HCT116 (cell line): ENCODE data around the gene SLC41A3.

Experiments
- CEBPB ChIP-seq: IDR thresholded peaks from 2 replicates; pipeline ENCODE4 v1.6.1; 2012; ENCODE audit warnings: low read depth
- EGR1 ChIP-seq: IDR thresholded peaks from 2 replicates; pipeline ENCODE4 v1.6.1; 2012; ENCODE audit warnings: low read depth
- ELF1 ChIP-seq: IDR thresholded peaks from 2 replicates; pipeline ENCODE4 v1.6.1; 2012; ENCODE audit warnings: low read depth, borderline replicate concordance
- FOSL1 ChIP-seq: IDR thresholded peaks from 2 replicates; pipeline ENCODE4 v1.6.1; 2012; ENCODE audit warnings: low read depth
- POLR2A ChIP-seq: IDR thresholded peaks from 2 replicates; pipeline ENCODE4 v1.7.0; 2011; ENCODE audit warnings: borderline replicate concordance; ENCODE audit not compliant: insufficient read depth, insufficient read length; ENCODE audit errors: extremely low read depth
- POLR2AphosphoS5 ChIP-seq: IDR thresholded peaks from 2 replicates; pipeline ENCODE4 v1.6.1; 2011; ENCODE audit warnings: mild to moderate bottlenecking, low read depth, low read length, moderate library complexity
- ZNF274 ChIP-seq: fragments of 200-500 bp; sonication (Bioruptor generic); IDR thresholded peaks from 2 replicates; pipeline ENCODE4 v1.6.1; 2014; ENCODE audit warnings: mild to moderate bottlenecking, low read depth, low read length, inconsistent platforms
- TF ChIP-seq, protein P1 (sequence below), 3 experiments: fragments of 200-600 bp in 1 of 3; sonication (generic) in 1 of 3; IDR thresholded peaks in 2 of 3; conservative IDR thresholded peaks in 1 of 3; 2 replicates each; pipeline ENCODE4 v1.5.1; 2012 to 2017; ENCODE audit warnings: low read depth in 2 of 3, low read length in 2 of 3, antibody characterized with exemption in 1 of 3, borderline replicate concordance in 1 of 3, control low read depth in 1 of 3, mild to moderate bottlenecking in 1 of 3, mixed read lengths in 1 of 3, mixed run types in 1 of 3, moderate library complexity in 1 of 3; ENCODE audit not compliant: insufficient read depth in 1 of 3
- TF ChIP-seq, protein P2 (sequence below): IDR thresholded peaks from 2 replicates; pipeline ENCODE4 v1.6.1; 2012; ENCODE audit warnings: low read depth
- TF ChIP-seq, protein P3 (sequence below): IDR thresholded peaks from 2 replicates; pipeline ENCODE4 v1.6.1; 2012

DNA sequence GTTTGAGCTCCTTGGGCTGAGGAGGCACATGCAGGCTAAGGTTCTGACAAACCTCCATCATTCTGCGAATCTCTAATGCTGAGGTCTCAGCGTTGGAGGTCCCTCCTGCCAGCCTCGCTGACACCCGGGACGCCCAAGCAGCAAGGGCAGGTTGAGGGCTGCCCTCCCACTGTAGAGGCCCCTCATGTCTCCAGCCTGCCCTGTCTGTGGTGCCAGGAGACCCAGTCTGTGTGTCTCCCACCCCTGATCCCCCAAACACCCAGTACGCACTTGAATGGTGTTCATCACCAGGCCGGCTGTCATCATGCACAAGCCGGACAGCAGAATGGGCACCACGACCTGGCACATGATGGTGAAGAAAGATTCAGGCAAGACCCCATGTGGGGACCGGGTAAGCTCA, 27.8 kb downstream of the SLC41A3 start:
- TF ChIP-seq POLR2A (no peak), FOSL1 (no peak), CEBPB (no peak), EGR1 (no peak), ELF1 (no peak), POLR2AphosphoS5 (no peak), ZNF274 (no peak)
- TF ChIP-seq, protein P1, sequence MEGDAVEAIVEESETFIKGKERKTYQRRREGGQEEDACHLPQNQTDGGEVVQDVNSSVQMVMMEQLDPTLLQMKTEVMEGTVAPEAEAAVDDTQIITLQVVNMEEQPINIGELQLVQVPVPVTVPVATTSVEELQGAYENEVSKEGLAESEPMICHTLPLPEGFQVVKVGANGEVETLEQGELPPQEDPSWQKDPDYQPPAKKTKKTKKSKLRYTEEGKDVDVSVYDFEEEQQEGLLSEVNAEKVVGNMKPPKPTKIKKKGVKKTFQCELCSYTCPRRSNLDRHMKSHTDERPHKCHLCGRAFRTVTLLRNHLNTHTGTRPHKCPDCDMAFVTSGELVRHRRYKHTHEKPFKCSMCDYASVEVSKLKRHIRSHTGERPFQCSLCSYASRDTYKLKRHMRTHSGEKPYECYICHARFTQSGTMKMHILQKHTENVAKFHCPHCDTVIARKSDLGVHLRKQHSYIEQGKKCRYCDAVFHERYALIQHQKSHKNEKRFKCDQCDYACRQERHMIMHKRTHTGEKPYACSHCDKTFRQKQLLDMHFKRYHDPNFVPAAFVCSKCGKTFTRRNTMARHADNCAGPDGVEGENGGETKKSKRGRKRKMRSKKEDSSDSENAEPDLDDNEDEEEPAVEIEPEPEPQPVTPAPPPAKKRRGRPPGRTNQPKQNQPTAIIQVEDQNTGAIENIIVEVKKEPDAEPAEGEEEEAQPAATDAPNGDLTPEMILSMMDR (IDR thresholded peaks at IDR 0.05 in 2 of 3, conservative IDR thresholded peaks at IDR 0.05 in 1 of 3; ENCODE audit: borderline replicate concordance in 1 of 3, insufficient read depth in 1 of 3, low read depth in 2 of 3, low read length in 2 of 3) = no peak
- TF ChIP-seq, protein P2, sequence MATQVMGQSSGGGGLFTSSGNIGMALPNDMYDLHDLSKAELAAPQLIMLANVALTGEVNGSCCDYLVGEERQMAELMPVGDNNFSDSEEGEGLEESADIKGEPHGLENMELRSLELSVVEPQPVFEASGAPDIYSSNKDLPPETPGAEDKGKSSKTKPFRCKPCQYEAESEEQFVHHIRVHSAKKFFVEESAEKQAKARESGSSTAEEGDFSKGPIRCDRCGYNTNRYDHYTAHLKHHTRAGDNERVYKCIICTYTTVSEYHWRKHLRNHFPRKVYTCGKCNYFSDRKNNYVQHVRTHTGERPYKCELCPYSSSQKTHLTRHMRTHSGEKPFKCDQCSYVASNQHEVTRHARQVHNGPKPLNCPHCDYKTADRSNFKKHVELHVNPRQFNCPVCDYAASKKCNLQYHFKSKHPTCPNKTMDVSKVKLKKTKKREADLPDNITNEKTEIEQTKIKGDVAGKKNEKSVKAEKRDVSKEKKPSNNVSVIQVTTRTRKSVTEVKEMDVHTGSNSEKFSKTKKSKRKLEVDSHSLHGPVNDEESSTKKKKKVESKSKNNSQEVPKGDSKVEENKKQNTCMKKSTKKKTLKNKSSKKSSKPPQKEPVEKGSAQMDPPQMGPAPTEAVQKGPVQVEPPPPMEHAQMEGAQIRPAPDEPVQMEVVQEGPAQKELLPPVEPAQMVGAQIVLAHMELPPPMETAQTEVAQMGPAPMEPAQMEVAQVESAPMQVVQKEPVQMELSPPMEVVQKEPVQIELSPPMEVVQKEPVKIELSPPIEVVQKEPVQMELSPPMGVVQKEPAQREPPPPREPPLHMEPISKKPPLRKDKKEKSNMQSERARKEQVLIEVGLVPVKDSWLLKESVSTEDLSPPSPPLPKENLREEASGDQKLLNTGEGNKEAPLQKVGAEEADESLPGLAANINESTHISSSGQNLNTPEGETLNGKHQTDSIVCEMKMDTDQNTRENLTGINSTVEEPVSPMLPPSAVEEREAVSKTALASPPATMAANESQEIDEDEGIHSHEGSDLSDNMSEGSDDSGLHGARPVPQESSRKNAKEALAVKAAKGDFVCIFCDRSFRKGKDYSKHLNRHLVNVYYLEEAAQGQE = no peak
- TF ChIP-seq, protein P3, sequence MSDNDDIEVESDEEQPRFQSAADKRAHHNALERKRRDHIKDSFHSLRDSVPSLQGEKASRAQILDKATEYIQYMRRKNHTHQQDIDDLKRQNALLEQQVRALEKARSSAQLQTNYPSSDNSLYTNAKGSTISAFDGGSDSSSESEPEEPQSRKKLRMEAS = no peak
